Thyroid gland (tissue), 4 donors: ENCODE measurements around the gene IFFO2.

Experiments used
- POLR2A ChIP-seq, 2 donors: fragments of 450-650 bp; IDR thresholded peaks; one replicate each; pipeline ENCODE4 v1.6.1; 2017; ENCODE audit warnings: antibody characterized with exemption in 2 of 2, mild to moderate bottlenecking in 2 of 2, moderate library complexity in 1 of 2
- TF ChIP-seq, protein P1 (sequence below), 6 experiments: fragments of 200-600 bp in 3 of 6; fragments of 450-650 bp in 3 of 6; sonication (generic) in 3 of 6; IDR thresholded peaks; one replicate each; pipeline ENCODE4 v1.5.1; 2016 to 2019; ENCODE audit warnings: antibody characterized with exemption in 6 of 6, mild to moderate bottlenecking in 2 of 6, inconsistent platforms in 1 of 6, moderate library complexity in 1 of 6

DNA sequence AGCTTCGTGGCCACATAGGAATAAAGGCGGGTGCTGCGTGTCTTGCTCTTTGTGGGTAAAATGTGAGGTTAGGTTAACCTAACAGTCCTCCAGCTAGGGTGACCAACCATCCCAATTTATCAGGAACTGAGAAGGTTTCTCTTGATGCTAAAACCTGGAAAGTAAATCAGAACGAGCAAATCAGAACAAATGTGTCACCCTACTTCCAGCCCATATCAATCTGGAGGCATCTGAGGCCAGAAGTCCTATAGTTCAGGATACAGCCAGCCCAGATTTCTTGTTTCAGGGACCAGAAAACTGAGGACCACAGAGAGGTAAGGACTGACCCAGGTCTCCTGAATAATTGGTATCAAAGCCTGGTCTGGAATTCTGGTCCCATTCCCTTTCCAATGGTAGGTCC, 3.1 kb upstream of the IFFO2 start:
- no peak for TF ChIP-seq POLR2A (IDR thresholded peaks at IDR 0.05)
- TF ChIP-seq, protein P1, sequence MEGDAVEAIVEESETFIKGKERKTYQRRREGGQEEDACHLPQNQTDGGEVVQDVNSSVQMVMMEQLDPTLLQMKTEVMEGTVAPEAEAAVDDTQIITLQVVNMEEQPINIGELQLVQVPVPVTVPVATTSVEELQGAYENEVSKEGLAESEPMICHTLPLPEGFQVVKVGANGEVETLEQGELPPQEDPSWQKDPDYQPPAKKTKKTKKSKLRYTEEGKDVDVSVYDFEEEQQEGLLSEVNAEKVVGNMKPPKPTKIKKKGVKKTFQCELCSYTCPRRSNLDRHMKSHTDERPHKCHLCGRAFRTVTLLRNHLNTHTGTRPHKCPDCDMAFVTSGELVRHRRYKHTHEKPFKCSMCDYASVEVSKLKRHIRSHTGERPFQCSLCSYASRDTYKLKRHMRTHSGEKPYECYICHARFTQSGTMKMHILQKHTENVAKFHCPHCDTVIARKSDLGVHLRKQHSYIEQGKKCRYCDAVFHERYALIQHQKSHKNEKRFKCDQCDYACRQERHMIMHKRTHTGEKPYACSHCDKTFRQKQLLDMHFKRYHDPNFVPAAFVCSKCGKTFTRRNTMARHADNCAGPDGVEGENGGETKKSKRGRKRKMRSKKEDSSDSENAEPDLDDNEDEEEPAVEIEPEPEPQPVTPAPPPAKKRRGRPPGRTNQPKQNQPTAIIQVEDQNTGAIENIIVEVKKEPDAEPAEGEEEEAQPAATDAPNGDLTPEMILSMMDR (IDR thresholded peaks at IDR 0.05): no peak
